ENCODE data around the gene SCYL1.

GRCh38 chr11:65526744-65527143 is 1.9 kb downstream of the SCYL1 start:
- TF ChIP-seq, protein P1, sequence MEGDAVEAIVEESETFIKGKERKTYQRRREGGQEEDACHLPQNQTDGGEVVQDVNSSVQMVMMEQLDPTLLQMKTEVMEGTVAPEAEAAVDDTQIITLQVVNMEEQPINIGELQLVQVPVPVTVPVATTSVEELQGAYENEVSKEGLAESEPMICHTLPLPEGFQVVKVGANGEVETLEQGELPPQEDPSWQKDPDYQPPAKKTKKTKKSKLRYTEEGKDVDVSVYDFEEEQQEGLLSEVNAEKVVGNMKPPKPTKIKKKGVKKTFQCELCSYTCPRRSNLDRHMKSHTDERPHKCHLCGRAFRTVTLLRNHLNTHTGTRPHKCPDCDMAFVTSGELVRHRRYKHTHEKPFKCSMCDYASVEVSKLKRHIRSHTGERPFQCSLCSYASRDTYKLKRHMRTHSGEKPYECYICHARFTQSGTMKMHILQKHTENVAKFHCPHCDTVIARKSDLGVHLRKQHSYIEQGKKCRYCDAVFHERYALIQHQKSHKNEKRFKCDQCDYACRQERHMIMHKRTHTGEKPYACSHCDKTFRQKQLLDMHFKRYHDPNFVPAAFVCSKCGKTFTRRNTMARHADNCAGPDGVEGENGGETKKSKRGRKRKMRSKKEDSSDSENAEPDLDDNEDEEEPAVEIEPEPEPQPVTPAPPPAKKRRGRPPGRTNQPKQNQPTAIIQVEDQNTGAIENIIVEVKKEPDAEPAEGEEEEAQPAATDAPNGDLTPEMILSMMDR (IDR thresholded peaks at IDR 0.05): no peak
- no peak for TF ChIP-seq POLR2A (IDR thresholded peaks at IDR 0.05; ENCODE audit: low read depth)

Measured in esophagus muscularis mucosa (tissue), 3 donors.